GOT3 (cell line): Measurements from ENCODE around the gene ITGAE.
"Not testable (repeated sequence)": the region's sequence is repeated elsewhere in the genome, so short reads cannot be mapped to it uniquely, and the experiment has no call there.

Experiments used
- DNase-seq: peaks from one replicate; lab custom pipeline; 2025; ENCODE audit warnings: mixed read lengths; lab: John Stamatoyannopoulos, UW

ITGAE gene

DNA sequence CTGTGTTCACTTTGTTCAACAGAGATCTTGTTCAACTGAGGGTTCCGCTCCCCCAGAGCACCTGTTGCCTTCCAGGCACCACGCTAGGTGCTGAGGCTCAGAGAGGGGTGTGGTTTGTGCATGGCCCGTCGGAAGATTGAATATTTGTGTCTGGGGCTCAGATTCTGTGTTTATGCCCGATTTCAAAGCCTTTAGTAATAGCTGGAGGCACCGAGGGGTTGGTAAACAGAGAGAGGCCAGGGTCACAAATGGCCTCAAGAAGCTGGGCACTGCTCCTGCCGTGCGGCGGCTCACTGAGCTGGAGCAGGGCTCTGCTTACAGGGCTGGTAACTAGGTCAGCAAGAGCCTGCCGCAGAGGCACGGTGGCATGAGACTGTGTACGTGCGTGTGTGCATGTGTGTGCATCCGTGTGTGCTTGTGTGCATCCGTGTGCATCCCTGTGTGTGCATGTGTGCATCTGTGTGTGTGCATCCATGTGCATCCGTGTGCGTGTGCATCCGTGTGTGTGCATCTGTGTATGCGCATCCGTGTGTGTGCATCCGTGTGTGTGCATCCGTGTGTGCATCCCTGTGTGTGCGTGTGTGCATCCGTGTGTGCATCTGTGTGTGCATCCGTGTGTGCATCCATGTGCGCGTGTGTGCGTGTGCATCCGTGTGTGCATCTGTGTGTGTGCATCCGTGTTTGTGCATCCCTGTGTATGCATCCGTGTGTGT is 5.4 kb downstream of the ITGAE start:
- no peak for DNase-seq

DNA sequence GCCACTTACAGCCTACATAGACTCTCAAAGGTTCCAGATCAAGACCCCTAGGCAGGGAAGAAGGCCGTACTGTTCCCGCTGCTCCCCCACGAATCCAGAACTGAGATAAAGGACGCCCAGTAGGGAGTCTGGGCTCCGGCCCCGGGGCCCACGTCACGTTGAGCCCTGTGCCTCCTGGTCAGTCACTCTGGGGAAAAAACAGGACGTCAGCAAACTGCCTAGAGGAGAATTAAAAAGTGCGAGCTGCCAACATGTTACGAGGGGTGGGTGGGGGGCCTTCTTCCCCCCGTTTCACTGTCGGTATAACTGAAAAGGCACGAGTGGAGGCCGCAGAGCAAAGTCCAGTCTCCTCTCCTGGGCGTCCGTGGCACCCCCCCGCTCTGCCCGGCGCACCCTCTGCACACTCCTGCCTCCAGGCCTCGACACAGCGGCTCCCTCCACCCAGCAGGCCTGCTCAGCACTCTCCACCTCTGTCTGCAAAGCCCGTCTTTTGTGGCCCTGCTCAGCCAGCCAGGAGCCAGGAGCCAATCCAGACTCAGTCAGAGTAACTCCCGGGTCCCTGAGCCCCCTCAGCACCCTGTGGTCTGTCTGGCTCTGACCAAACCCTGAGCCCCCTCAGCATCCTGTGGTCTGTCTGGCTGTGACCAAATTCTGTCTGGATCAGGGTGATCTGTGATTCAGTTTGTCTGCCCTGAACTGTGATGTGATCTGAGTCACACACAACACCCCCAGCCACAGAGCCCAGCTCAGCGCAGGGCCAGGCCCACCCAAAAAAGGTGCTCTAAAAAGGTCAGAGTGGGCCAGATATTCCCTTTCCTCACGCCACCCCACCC is 6.2 kb downstream of the ITGAE start:
- no peak for DNase-seq

GRCh38 chr17:3794152-3794551 is 6.8 kb downstream of the ITGAE start:
- DNase-seq, result not testable (repeated sequence)

DNA sequence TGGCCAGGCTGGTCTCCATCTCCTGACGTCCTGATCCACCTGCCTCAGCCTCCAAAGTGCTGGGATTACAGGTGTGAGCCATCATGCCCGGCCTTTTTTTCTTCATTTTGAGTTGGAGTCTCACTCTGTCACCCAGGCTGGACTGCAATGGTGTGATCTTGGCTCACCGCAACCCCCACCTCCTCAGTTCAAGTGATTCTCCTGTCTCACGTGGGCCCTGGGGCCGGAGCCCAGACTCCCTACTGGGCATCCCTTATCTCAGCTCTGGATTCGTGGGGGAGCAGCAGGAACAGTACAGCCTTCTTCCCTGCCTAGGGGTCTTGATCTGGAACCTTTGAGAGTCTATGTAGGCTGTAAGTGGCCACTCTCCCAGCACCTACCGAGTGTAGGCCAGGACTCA is 7.7 kb downstream of the ITGAE start:
- not testable (repeated sequence) for DNase-seq

GRCh38 chr17:3792481-3792880 is 8.5 kb downstream of the ITGAE start:
- no peak for DNase-seq

DNA sequence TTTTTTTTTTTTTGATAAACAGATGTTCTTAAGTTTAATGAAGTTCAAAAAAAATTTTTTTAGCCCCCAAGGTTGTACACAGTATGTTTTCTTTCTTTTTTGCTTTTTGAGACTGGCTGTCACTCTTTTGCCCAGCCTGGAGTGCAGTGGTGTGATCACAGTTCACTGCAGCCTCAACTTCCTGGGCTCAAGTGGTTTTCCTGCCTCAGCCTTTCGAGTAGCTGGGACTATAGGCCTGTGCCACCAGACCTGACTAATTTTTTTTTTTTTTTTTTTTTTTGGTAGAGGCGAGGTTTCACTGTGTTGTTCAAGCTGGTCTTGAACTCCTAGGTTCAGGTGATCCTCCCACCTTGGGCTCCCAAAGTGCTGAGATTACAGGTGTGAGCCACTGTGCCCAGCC is 12.8 kb downstream of the ITGAE start:
- no peak for DNase-seq

DNA sequence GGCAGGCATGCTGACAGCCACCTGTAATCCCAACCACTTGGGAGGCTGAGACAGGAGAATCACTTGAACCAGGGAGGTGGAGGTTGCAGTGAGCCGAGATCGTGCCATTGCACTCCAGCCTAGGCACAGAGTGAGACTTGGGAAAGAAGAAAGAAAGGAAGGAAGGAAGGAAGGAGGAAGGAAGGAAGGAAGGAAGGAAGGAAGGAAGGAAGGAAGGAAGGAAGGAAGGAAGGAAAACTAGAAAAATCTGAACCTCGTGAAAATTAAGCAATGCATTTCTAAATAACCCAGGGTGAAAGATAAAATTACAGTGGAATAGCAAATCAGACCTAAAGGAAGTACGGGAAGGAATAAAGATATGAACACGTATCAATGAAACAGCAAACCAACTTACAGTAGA is 15.7 kb downstream of the ITGAE start:
- not testable (repeated sequence) for DNase-seq

DNA sequence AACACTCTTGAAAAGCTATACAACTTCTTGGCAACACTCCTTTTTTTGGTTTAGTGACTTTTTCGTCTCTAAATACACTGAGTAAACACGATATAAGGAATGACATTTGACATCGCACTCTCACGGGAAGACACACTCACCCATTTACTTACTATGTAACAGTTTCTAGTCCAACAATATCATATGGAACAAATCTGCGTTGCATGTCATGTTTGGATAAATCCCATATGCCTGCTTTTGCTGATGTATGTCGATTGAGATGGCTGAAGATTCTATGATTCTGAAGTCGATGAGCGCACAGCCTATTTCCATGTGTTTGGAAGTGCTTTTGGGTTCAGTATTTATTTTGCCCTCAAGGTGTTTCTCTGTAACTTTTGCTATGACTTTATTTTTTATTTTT is 18.2 kb downstream of the ITGAE start:
- DNase-seq, result no peak

DNA sequence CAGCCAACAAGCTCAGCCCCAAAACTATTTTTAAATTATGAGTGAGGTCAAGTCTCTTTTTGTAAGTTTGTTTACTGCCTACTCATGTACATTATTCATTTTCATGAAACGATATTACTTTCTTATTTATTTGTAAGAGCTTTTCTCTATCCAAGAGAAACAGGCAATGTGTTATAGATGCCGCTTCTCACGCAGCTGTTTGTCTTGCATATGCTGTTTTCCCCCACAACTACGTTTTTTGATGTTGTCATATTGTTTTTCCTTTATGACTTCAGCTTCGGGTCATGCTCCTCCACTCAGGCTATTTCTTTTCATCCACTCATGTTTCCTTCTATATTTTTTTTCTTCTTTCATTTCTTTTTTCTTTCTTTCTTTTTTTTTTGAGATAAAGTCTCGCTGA is 20.0 kb downstream of the ITGAE start:
- no peak for DNase-seq

- DNase-seq, result no peak
Measured at GRCh38 chr17:3777366-3778120, 23.4 kb downstream of the ITGAE start.

- DNase-seq, result no peak
Measured at GRCh38 chr17:3773966-3774365, 27.0 kb downstream of the ITGAE start.

GRCh38 chr17:3773511-3773910 is 27.5 kb downstream of the ITGAE start:
- no peak for DNase-seq

GRCh38 chr17:3772764-3773163 is 28.2 kb downstream of the ITGAE start:
- no peak for DNase-seq

- DNase-seq, result no peak
Measured at GRCh38 chr17:3771140-3771539, 29.8 kb downstream of the ITGAE start.

GRCh38 chr17:3770466-3770865 is 30.5 kb downstream of the ITGAE start:
- DNase-seq, result no peak

DNA sequence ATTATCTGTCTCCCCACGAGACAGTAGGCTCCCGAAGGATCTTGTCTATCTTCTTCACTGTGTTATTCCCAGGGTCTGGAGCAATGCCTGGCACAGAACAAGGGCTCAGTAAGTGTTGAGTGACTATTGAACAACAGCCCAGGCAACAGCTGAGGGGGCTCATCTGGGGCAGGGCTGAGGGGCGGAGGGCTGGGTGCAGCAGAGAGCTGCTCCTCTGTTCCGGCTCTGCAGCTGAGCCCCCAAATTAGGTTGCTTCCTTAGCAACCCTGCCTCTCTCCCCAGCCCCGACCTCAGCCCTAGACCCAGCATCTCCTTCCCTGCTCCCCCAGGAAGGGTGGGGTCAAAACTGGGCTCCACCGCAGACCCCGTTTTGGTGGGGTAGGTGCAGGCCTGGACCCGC is 32.2 kb downstream of the ITGAE start:
- DNase-seq, result no peak

- no peak for DNase-seq
Measured at GRCh38 chr17:3768341-3768740, 32.6 kb downstream of the ITGAE start.

- no peak for DNase-seq
Measured at GRCh38 chr17:3766779-3767178, 34.2 kb downstream of the ITGAE start.

- no peak for DNase-seq
Measured at GRCh38 chr17:3765981-3766380, 35.0 kb downstream of the ITGAE start.

GRCh38 chr17:3763777-3764170 is 37.2 kb downstream of the ITGAE start:
- DNase-seq, result no peak

- no peak for DNase-seq
Measured at GRCh38 chr17:3762922-3763776, 37.8 kb downstream of the ITGAE start.

DNA sequence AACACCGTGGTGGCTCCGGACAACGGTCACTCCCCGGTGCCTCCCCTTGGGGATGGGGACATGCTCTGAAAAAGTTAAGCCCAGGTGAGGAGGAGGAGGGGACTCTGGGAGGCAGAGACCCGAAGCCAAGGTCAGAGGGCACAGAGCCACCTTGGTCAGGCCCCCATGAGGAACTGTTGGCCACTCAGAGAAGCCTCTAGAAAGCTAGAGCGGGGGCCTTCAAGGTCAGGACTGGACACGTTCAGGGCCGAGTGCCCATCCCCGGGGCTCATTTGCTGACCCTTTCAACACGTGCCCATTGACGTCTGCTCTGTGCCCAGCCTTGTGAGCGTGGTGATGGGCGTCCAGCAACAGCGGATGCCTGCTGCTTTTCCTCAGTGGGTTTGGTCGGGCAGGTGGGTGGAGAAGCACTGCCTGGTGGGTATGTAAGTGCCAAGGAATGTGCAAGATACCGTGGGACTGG is 39.0 kb downstream of the ITGAE start:
- no peak for DNase-seq
